GM19099 (cell line): ENCODE data around the gene ANKUB1.

Experiments
- POLR2A ChIP-seq: IDR thresholded peaks from 3 replicates; pipeline ENCODE4 v1.6.1; 2011; ENCODE audit warnings: low read depth; ENCODE audit not compliant: insufficient read length; ENCODE audit errors: extremely low read depth

ANKUB1 gene

GRCh38 chr3:149792452-149793270, at the start of gene ANKUB1:
ANKUB1 (minus strand) TSS chr3:149792554; CDS start chr3:149792366, 188 bp downstream.
- TF ChIP-seq POLR2A: no peak

- no peak for TF ChIP-seq POLR2A
Measured at GRCh38 chr3:149839896-149840295, 47.5 kb upstream of the ANKUB1 start.

- TF ChIP-seq POLR2A: no peak
Measured at GRCh38 chr3:149833241-149833640, 40.9 kb upstream of the ANKUB1 start.

GRCh38 chr3:149832086-149832485, 39.7 kb upstream of the ANKUB1 start:
- TF ChIP-seq POLR2A: no peak

- TF ChIP-seq POLR2A: no peak
Measured at GRCh38 chr3:149831321-149831720, 39.0 kb upstream of the ANKUB1 start.

GRCh38 chr3:149830902-149831301, 38.5 kb upstream of the ANKUB1 start:
- TF ChIP-seq POLR2A: no peak

- TF ChIP-seq POLR2A: no peak
Measured at GRCh38 chr3:149828390-149828789, 36.0 kb upstream of the ANKUB1 start.

GRCh38 chr3:149826636-149827035, 34.3 kb upstream of the ANKUB1 start:
- TF ChIP-seq POLR2A: no peak

GRCh38 chr3:149820183-149820582, 27.8 kb upstream of the ANKUB1 start:
- TF ChIP-seq POLR2A: no peak

- TF ChIP-seq POLR2A: no peak
Measured at GRCh38 chr3:149819432-149819831, 27.1 kb upstream of the ANKUB1 start.

- TF ChIP-seq POLR2A: no peak
Measured at GRCh38 chr3:149816986-149817385, 24.6 kb upstream of the ANKUB1 start.

GRCh38 chr3:149816311-149816710, 24.0 kb upstream of the ANKUB1 start:
- TF ChIP-seq POLR2A: no peak

GRCh38 chr3:149815728-149816127, 23.4 kb upstream of the ANKUB1 start:
- no peak for TF ChIP-seq POLR2A

GRCh38 chr3:149815321-149815720, 23.0 kb upstream of the ANKUB1 start:
- TF ChIP-seq POLR2A: no peak

- TF ChIP-seq POLR2A: no peak
Measured at GRCh38 chr3:149813367-149814281, 21.3 kb upstream of the ANKUB1 start.
